Glomerular endothelial cell (primary cell): Measurements from ENCODE around the gene WASL. TPM values are rescaled to one million over a fixed set of nuclear protein-coding genes. Genes with fewer than 3 reads are reported as not detected.
"Not testable (repeated sequence)": the region's sequence is repeated elsewhere in the genome, so short reads cannot be mapped to it uniquely, and the experiment has no call there.

Experiments
- DNase-seq: peaks from one replicate; pipeline ENCODE4 v3.0.0-alpha.2; 2011; ENCODE audit warnings: low read depth, low spot score; ENCODE audit errors: extremely low read depth
- total RNA-seq: library from RNA; depleted of rRNA; stranded (reverse); fragments of >200 nt; gene quantifications from 2 replicates; pipeline ENCODE4 v1.2.3, GENCODE V29; 2015

The WASL gene
- total RNA-seq, 1 donor from 2014 or later: 25.6 TPM

DNA sequence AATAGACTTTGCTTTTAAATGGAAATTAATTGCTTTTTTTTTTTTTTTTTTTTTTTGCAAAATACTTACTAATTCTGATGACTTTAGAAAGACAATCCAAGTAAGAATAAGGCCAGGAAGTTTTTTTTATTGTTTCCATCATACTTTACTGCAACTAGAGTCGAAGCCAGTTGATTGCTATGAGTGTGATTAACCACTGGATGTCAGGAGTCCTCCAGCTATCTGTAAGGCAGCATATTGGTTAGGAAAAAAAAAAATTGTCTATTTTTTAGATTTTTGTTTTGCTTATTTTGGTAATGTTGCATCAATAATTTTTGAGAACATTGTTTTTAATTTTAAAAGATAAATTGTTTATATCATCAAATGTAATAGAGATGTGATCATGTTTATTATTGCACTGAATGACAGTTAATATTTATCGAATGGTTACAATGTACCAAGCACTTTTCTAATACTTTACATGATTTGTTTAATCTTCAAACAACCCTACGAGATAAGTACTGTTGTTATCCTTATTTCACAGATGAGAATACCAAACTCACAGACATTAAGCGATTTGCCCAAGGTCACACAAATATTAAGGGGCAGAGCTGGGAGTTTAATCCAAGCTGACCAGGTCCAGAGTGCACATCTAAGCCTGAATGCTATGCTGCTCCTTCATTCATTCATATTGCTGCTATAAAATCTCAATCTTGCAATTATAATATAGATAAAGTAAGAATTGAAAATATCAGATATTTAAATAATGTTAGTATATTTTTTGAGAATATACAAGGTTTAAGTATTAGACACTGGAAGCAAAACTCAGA lies 113.0 kb downstream of the WASL start:
- no peak for DNase-seq

DNA sequence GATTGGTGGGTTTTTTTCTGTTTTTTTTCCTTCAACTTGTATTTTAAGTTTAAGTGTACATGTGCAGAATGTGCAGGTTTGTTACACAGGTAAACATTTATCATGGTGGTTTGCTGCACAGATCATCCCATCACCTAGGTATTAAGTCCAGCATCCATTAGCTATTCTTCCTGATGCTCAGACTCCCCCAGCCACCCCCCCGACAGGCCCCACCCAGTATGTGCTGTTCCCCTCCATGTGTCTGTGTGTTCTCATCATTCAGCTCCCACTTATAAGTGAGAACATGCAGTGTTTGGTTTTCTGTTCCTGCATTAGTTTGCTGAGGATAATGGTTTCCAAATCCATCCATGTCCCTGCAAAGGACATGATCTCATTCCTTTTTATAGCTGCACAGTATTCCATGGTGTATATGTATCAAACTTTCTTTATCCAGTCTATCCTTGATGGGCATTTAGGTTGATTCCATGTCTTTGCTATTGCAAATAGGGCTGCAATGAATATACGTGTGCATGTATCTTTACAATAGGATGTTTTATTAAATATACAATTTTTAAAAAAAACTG lies 114.7 kb downstream of the WASL start:
- not testable (repeated sequence) for DNase-seq

DNA sequence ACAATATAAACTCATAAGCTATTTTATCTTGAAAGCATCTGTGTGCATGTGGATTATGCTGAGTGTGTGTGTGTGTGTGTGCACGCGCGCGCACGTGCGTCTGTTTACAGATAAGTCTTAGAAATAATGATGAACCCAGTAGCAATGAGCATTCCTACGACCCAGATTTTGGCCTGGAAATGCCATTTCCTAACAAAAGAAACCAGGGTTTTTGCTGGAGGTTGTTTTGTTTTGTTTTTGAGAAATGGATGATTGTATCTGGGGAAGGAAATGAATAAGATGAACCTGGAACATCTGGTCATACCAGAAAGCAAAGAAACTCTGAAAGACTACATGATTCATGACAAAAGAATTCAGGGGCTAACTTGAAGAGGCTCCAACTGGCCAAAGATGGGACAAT lies 115.2 kb downstream of the WASL start:
- DNase-seq: peak; percentile 90

DNA sequence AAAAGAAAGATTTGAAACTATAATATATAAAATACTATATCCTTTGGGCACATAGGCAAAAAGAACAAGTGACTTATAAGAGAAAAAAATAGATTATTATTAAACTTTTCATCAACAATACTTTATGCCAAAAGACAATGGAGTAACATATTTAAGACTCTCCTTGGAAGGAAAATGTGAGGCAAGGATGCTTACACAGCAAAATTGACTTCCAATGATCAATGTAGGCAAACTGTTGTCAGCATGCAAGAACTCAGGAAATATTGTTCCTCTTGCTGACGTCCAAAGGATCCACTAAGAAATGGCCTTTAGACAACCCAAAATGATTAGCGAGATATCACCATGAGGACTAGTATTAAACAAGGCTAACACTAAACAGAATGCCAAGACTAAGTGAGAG lies 116.0 kb downstream of the WASL start:
- DNase-seq: no peak

Other genes starting within 250 kb of the WASL start
- gene IQUB, start 214.4 kb downstream of the WASL start, total RNA-seq: 0.19 and 0.29 TPM in 2 replicates
- gene NDUFA5, start 191.2 kb downstream of the WASL start, total RNA-seq: 28.0 and 31.6 TPM in 2 replicates
- gene ASB15, start 147.2 kb downstream of the WASL start, total RNA-seq: not detected in 2 replicates
- gene LMOD2, start 93.1 kb downstream of the WASL start, total RNA-seq: not detected in 2 replicates
- gene HYAL4, start 96.2 kb upstream of the WASL start, total RNA-seq: 0.18 TPM in 1 of 2 replicates, not detected in the other
- gene SPAM1, start 176.2 kb upstream of the WASL start, total RNA-seq: not detected in 2 replicates